SIG-M5 treated with dmso at 0.1 percent for 504 hours (cell line): Measurements from ENCODE around the gene RUNX1.

Experiments
- DNase-seq: peaks from one replicate; lab custom pipeline; 2025; ENCODE audit not compliant: unreplicated experiment; lab: John Stamatoyannopoulos, UW

Gene RUNX1

GRCh38 chr21:35048706-35049617 is at the start of gene RUNX1:
RUNX1 (minus strand) TSS chr21:35049302.
- DNase-seq = peak; percentile 99

GRCh38 chr21:35097525-35097924 is 48.4 kb upstream of the RUNX1 start:
- no peak for DNase-seq

GRCh38 chr21:35096959-35097358 is 47.9 kb upstream of the RUNX1 start:
- no peak for DNase-seq

- DNase-seq = no peak
Measured at GRCh38 chr21:35095859-35096291, 46.8 kb upstream of the RUNX1 start.

GRCh38 chr21:35093514-35093913 is 44.4 kb upstream of the RUNX1 start:
- DNase-seq = no peak

- DNase-seq = no peak
Measured at GRCh38 chr21:35091496-35091895, 42.4 kb upstream of the RUNX1 start.

GRCh38 chr21:35090403-35090802 is 41.3 kb upstream of the RUNX1 start:
- DNase-seq = no peak

- no peak for DNase-seq
Measured at GRCh38 chr21:35088319-35088771, 39.2 kb upstream of the RUNX1 start.

- no peak for DNase-seq
Measured at GRCh38 chr21:35086357-35086756, 37.3 kb upstream of the RUNX1 start.

GRCh38 chr21:35084869-35085268 is 35.8 kb upstream of the RUNX1 start:
- DNase-seq = no peak

- no peak for DNase-seq
Measured at GRCh38 chr21:35083246-35083645, 34.1 kb upstream of the RUNX1 start.

GRCh38 chr21:35081861-35082260 is 32.8 kb upstream of the RUNX1 start:
- no peak for DNase-seq

- DNase-seq = no peak
Measured at GRCh38 chr21:35079181-35079580, 30.1 kb upstream of the RUNX1 start.

- DNase-seq = no peak
Measured at GRCh38 chr21:35077975-35078374, 28.9 kb upstream of the RUNX1 start.

GRCh38 chr21:35077466-35077865 is 28.4 kb upstream of the RUNX1 start:
- no peak for DNase-seq

GRCh38 chr21:35075546-35075945 is 26.4 kb upstream of the RUNX1 start:
- DNase-seq = no peak

- DNase-seq = no peak
Measured at GRCh38 chr21:35072960-35073359, 23.9 kb upstream of the RUNX1 start.

GRCh38 chr21:35072557-35072956 is 23.5 kb upstream of the RUNX1 start:
- DNase-seq = no peak

- no peak for DNase-seq
Measured at GRCh38 chr21:35071347-35071746, 22.2 kb upstream of the RUNX1 start.

- DNase-seq = no peak
Measured at GRCh38 chr21:35070436-35070835, 21.3 kb upstream of the RUNX1 start.

GRCh38 chr21:35066824-35067223 is 17.7 kb upstream of the RUNX1 start:
- no peak for DNase-seq

- DNase-seq = no peak
Measured at GRCh38 chr21:35063428-35064172, 14.5 kb upstream of the RUNX1 start.
